Left lung (tissue), 10 donors: Measurements from ENCODE around the gene FBXW8. TPM values are rescaled to one million over a fixed set of nuclear protein-coding genes. Genes with fewer than 3 reads are reported as not detected.

Experiments used
- ATAC-seq: fragments of 200-7000 bp; cut with Tn5 transposase; one replicate; pipeline ENCODE4 v1.9.1; 2020; ENCODE audit warnings: moderate library complexity
- DNase-seq, 4 donors: peaks; one replicate each; pipeline ENCODE4 v3.0.0-alpha.2; 2013 to 2020
- H3K27ac ChIP-seq, 2 donors: fragments of 200-600 bp; sonication (generic) in 1 of 2; one replicate each; pipeline versions ENCODE4 v1.5.0 to v1.8.0; 2020 to 2021
- H3K27me3 ChIP-seq, 2 donors: fragments of 200-600 bp; sonication (generic) in 1 of 2; one replicate each; pipeline versions ENCODE4 v1.5.0 to v1.8.0; 2020 to 2021
- H3K36me3 ChIP-seq, 2 donors: fragments of 200-600 bp; sonication (generic) in 1 of 2; one replicate each; pipeline versions ENCODE4 v1.5.0 to v1.8.0; 2020 to 2021
- H3K4me1 ChIP-seq, 2 donors: fragments of 200-600 bp; one replicate each; pipeline ENCODE4 v1.8.0; 2021
- H3K4me3 ChIP-seq, 2 donors: fragments of 200-600 bp; sonication (generic) in 1 of 2; one replicate each; pipeline versions ENCODE4 v1.5.0 to v1.8.0; 2020 to 2021; ENCODE audit warnings: mild to moderate bottlenecking in 1 of 2
- H3K9me3 ChIP-seq, 2 donors: fragments of 200-600 bp; sonication (generic) in 1 of 2; one replicate each; pipeline versions ENCODE4 v1.5.0 to v1.8.0; 2020 to 2021
- intact Hi-C, 2 donors: fragments of 100-400 bp; cut with DNase I; formaldehyde crosslinking; loops; one replicate each; pipeline versions ENCODE4 v1.11.2 to v1.14.2; 2022
- polyA plus RNA-seq, 6 donors: library from polyadenylated mRNA; unstranded; fragments of 120-200 nt; gene quantifications; one replicate each; pipeline ENCODE4 v1.2.1, GENCODE V29; 2013; ENCODE audit not compliant: insufficient read length in 6 of 6
- total RNA-seq, 2 donors: library from RNA; stranded (reverse); fragmentation: NEBNext Ultra II Directional; extraction: Animal tissue kit (Norgen Biotek cat#: 25700); gene quantifications; one replicate each; pipeline ENCODE4 v1.2.1, GENCODE V29; 2021
- TF ChIP-seq, protein P1 (sequence below), 2 donors: fragments of 200-600 bp; sonication (generic) in 1 of 2; IDR thresholded peaks; one replicate each; pipeline versions ENCODE4 v1.5.0 to v1.8.0; 2021; ENCODE audit warnings: antibody characterized with exemption in 2 of 2
- donor health status: DM: no; HTN: yes; CAD: no.
- donor health status: DM: no; HTN: no; CAD: no.

FBXW8 gene
- total and polyA plus RNA-seq, 8 donors = 16.0 to 28.4 (median 24.6) TPM

DNA sequence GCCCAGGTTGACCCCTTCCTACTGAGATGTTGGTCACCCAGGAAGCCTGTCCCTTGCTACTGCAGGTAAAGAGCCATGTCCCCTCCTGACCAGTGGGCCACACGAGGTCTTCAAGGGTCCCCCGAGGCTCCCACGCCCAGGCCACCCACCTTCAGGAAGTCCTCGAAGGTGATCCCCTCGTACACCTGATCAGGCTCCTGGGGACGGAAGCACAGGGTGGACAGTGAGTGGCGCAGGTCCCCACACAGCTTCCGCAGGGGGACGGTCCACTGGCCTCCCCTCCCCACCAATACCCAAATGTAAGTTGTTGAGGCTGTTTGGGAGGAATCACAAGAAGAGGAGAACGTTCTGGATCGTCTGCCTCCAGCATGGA lies 131.0 kb downstream of the FBXW8 start:
- Histone ChIP-seq H3K4me1 (peaks cover 3 to 24% of the 10 kb centered on the region in 2 donors), H3K27me3 (peaks cover 0 to 18% of the 10 kb centered on the region in 2 donors), H3K36me3 (no peaks in the 10 kb centered on the region), H3K4me3 (no peak overlapping the region), H3K27ac (no peak overlapping the region), H3K9me3 (no peaks in the 10 kb centered on the region)
- TF ChIP-seq, protein P1, sequence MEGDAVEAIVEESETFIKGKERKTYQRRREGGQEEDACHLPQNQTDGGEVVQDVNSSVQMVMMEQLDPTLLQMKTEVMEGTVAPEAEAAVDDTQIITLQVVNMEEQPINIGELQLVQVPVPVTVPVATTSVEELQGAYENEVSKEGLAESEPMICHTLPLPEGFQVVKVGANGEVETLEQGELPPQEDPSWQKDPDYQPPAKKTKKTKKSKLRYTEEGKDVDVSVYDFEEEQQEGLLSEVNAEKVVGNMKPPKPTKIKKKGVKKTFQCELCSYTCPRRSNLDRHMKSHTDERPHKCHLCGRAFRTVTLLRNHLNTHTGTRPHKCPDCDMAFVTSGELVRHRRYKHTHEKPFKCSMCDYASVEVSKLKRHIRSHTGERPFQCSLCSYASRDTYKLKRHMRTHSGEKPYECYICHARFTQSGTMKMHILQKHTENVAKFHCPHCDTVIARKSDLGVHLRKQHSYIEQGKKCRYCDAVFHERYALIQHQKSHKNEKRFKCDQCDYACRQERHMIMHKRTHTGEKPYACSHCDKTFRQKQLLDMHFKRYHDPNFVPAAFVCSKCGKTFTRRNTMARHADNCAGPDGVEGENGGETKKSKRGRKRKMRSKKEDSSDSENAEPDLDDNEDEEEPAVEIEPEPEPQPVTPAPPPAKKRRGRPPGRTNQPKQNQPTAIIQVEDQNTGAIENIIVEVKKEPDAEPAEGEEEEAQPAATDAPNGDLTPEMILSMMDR (IDR thresholded peaks at IDR 0.05) = no peak
- ATAC-seq = no peak
- DNase-seq = peak in 1 of 4 donors; percentile 57
- intact Hi-C loops = no loop called here

DNA sequence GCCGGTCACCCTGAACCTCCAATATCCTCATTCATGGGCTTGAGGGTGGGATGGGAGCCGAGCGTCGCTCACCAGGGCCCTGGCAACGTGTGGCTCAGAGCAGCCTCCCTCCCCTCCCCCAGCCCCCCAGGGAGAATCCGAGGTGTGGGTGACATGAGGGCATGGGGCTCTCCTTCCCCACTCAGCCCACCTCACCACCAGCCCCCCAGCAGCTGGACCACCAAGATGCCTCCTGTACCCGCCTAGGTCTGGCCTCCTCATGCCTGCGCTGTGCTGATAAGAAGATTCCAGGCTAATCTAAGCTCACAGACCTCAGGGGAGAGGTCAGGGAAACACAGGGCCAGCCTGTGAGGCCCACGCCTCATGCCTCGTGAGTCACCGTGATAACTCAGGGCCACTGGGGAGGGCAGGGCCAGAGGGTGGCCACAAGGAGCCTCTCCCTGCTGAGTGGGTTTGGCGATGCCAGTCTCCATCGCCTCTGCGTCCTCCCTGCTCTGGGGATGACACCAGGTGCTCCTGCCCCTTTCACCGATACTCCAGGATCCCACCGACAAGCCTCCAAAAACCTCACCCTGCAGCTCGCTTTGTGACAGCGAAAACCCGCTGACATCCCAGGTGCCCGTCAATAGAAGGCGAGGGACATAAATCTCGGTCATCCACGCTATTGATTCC lies 131.6 kb downstream of the FBXW8 start:
- TF ChIP-seq, protein P1 (IDR thresholded peaks at IDR 0.05) = no peak
- ATAC-seq = peak; percentile 27

DNA sequence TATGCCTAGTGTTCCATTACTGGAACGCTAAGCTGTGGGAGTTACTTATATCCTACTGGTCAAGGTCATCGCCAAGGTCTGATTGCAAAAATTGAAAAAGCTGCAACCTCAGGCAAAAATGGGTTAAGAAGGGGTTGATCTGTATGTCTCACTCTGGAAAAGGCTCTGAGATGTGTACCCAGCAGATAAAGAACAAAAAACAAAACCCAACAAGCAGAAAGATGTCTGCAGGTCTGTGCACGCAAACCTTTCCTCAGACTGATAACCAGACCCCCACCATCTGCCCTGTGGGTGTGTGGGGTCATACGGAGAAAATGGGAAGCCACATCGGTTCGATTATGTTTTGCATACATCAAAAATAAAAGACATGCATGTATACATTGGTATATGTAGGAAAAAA lies 132.1 kb downstream of the FBXW8 start:
- ATAC-seq (no peak), DNase-seq (peak in 1 of 4 donors; percentile 4)
- Histone ChIP-seq H3K4me1 (peaks cover 3 to 24% of the 10 kb centered on the region in 2 donors), H3K36me3 (no peaks in the 10 kb centered on the region), H3K27ac (no peak overlapping the region), H3K9me3 (no peaks in the 10 kb centered on the region), H3K4me3 (no peak overlapping the region), H3K27me3 (peaks cover 0 to 8% of the 10 kb centered on the region in 2 donors)
- TF ChIP-seq, protein P1 (IDR thresholded peaks at IDR 0.05) = no peak
- intact Hi-C loops = no loop called here

More for the DNA sequence above, 131.6 kb downstream of the FBXW8 start:
- Histone ChIP-seq H3K4me1 (peaks cover 3 to 24% of the 10 kb centered on the region in 2 donors), H3K9me3 (no peaks in the 10 kb centered on the region), H3K36me3 (no peaks in the 10 kb centered on the region), H3K27ac (no peak overlapping the region), H3K27me3 (peaks cover 0 to 13% of the 10 kb centered on the region in 2 donors), H3K4me3 (no peak overlapping the region)
- DNase-seq = peak in 1 of 4 donors; percentile 47
- intact Hi-C loops = no loop called here

DNA sequence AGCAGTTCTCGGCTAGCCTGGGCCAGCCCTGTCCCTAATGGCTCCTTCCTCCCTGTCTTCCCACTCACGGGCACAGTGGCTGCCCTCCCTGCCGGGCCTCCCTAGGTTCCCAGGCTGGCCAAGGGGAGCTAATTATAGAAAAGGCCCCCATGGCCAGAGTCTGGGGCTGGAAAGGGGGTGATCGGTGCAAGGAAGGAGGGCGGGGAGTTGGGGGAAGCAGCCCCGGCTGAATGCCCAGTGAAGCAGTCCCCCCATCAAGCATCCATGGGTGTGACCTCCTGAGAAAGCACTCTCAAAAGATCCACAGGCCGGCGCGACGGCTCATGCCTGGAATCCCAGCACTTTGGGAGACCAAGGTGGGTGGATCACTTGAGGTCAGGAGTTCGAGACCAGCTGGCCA lies 133.6 kb downstream of the FBXW8 start:
- TF ChIP-seq, protein P1 (IDR thresholded peaks at IDR 0.05) = no peak
- intact Hi-C loops = no loop called here
- Histone ChIP-seq H3K4me3 (no peak overlapping the region), H3K27me3 (no peaks in the 10 kb centered on the region), H3K27ac (no peak overlapping the region), H3K36me3 (no peaks in the 10 kb centered on the region), H3K4me1 (peaks cover 7 to 35% of the 10 kb centered on the region in 2 donors), H3K9me3 (no peaks in the 10 kb centered on the region)
- DNase-seq (peak in 1 of 4 donors; percentile 56), ATAC-seq (no peak)

DNA sequence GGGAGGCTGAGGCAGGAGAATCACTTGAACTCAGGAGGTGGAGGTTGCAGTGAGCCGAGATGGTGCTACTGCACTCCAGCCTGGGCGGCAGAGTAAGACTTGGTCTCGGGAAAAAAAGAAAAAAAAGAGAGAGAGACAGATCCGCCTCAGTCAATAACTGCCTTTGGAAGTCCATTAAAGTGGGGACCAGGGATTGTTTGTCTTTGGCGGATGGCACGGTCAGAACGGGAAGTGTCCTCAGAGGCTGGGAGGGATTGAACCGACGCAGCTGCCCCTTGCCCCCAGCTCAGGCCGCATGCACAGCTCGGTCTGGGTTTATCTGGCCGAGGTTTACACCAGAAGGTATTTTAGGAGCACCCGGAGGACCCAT lies 134.0 kb downstream of the FBXW8 start:
- H3K27ac ChIP-seq = no peak overlapping the region
- peaks cover 7 to 32% of the 10 kb centered on the region in 2 donors for H3K4me1 ChIP-seq
- no peaks in the 10 kb centered on the region for H3K36me3 ChIP-seq
- TF ChIP-seq, protein P1 (IDR thresholded peaks at IDR 0.05) = no peak
- H3K4me3 ChIP-seq = no peak overlapping the region
- DNase-seq = no peak
- no peak for ATAC-seq
- intact Hi-C loops = no loop called here
- H3K9me3 ChIP-seq = no peaks in the 10 kb centered on the region
- no peaks in the 10 kb centered on the region for H3K27me3 ChIP-seq
